GM19395 (cell line): Measurements from ENCODE around the gene OGFR.

ENCODE experiments used
- ATAC-seq: cut with Tn5 transposase; IDR thresholded peaks from one replicate; pipeline ENCODE4 v1.9.1; 2021; ENCODE audit warnings: mild to moderate bottlenecking, moderate library complexity; ENCODE audit not compliant: unreplicated experiment

Gene OGFR

GRCh38 chr20:62799459-62799858 is 5.2 kb upstream of the OGFR start:
- ATAC-seq, result no peak

GRCh38 chr20:62799873-62800272 is 4.8 kb upstream of the OGFR start:
- ATAC-seq, result no peak

- no peak for ATAC-seq
These were observed 4.0 kb upstream of the OGFR start for GRCh38 chr20:62800314-62801259.

GRCh38 chr20:62801284-62802010 is 3.2 kb upstream of the OGFR start:
- no peak for ATAC-seq

GRCh38 chr20:62802026-62802712 is 2.5 kb upstream of the OGFR start:
- no peak for ATAC-seq

GRCh38 chr20:62804021-62804626 is 511 bp upstream of the OGFR start:
- ATAC-seq, result no peak

GRCh38 chr20:62805155-62805710 is 598 bp downstream of the OGFR start:
- no peak for ATAC-seq

GRCh38 chr20:62805711-62806382 is 1.2 kb downstream of the OGFR start:
- no peak for ATAC-seq

GRCh38 chr20:62806383-62807050 is 1.9 kb downstream of the OGFR start:
- ATAC-seq, result no peak

GRCh38 chr20:62807444-62808210 is 3.0 kb downstream of the OGFR start:
- ATAC-seq, result no peak

- no peak for ATAC-seq
These were observed 3.7 kb downstream of the OGFR start for GRCh38 chr20:62808211-62808865.

- no peak for ATAC-seq
These were observed 5.1 kb downstream of the OGFR start for GRCh38 chr20:62809530-62810428.

GRCh38 chr20:62811320-62811719 is 6.7 kb downstream of the OGFR start:
- ATAC-seq, result no peak

- ATAC-seq, result no peak
These were observed 7.1 kb downstream of the OGFR start for GRCh38 chr20:62811720-62812119.

- no peak for ATAC-seq
These were observed 7.7 kb downstream of the OGFR start for GRCh38 chr20:62812181-62812906.

- no peak for ATAC-seq
These were observed 8.2 kb downstream of the OGFR start for GRCh38 chr20:62812907-62813200.

GRCh38 chr20:62813588-62813987 is 9.0 kb downstream of the OGFR start:
- ATAC-seq, result no peak
